ENCODE measurements around the gene NOXA1. TPM values are rescaled to one million over a fixed set of nuclear protein-coding genes. Genes with fewer than 3 reads are reported as not detected.

Gene NOXA1
- total RNA-seq, 1 experiment from 2014 or later = 0.17 TPM

GRCh38 chr9:137452761-137453642, 29.8 kb downstream of the NOXA1 start:
- DNase-seq (ENCODE audit: low read depth) = no peak

- no peak for DNase-seq (ENCODE audit: low read depth)
Observed at GRCh38 chr9:137453643-137454081, 30.5 kb downstream of the NOXA1 start.

GRCh38 chr9:137454145-137454596, 31.0 kb downstream of the NOXA1 start:
- DNase-seq (ENCODE audit: low read depth) = no peak

- no peak for DNase-seq (ENCODE audit: low read depth)
Observed at GRCh38 chr9:137454597-137455358, 31.6 kb downstream of the NOXA1 start.

- no peak for DNase-seq (ENCODE audit: low read depth)
Observed at GRCh38 chr9:137455359-137455991, 32.3 kb downstream of the NOXA1 start.

- DNase-seq (ENCODE audit: low read depth) = peak; percentile 38
Observed at GRCh38 chr9:137456061-137456863, 33.1 kb downstream of the NOXA1 start.

- no peak for DNase-seq (ENCODE audit: low read depth)
Observed at GRCh38 chr9:137456864-137457405, 33.7 kb downstream of the NOXA1 start.

GRCh38 chr9:137457406-137458193, 34.4 kb downstream of the NOXA1 start:
- no peak for DNase-seq (ENCODE audit: low read depth)

GRCh38 chr9:137458194-137459151, 35.3 kb downstream of the NOXA1 start:
- no peak for DNase-seq (ENCODE audit: low read depth)

- peak; percentile 83 for DNase-seq (ENCODE audit: low read depth)
Observed at GRCh38 chr9:137459152-137459600, 36.0 kb downstream of the NOXA1 start, which contains the start of gene NSMF. Gene NSMF, minus strand, starts transcription at chr9:137459334. Its CDS starts 232 bp downstream, at chr9:137459102.

- DNase-seq (ENCODE audit: low read depth) = no peak
Observed at GRCh38 chr9:137459601-137460362, 36.6 kb downstream of the NOXA1 start.

GRCh38 chr9:137460363-137461315, 37.4 kb downstream of the NOXA1 start:
- no peak for DNase-seq (ENCODE audit: low read depth)

- DNase-seq (ENCODE audit: low read depth) = no peak
Observed at GRCh38 chr9:137461316-137461662, 38.1 kb downstream of the NOXA1 start.

- no peak for DNase-seq (ENCODE audit: low read depth)
Observed at GRCh38 chr9:137461663-137462395, 38.6 kb downstream of the NOXA1 start.

GRCh38 chr9:137462396-137462985, 39.3 kb downstream of the NOXA1 start:
- DNase-seq (ENCODE audit: low read depth) = no peak
